ENCODE measurements around the gene SNRNP40.
A peak's percentile ranks its signal among the peaks of the same experiment; 100 is the strongest.

Gene SNRNP40

GRCh38 chr1:31296486-31297276, at the start of gene SNRNP40, which contains the start of gene ZCCHC17:
TSS of gene SNRNP40 (minus strand) at chr1:31296788. CDS start at chr1:31296751, 37 bp downstream.
TSS of gene ZCCHC17 (plus strand) at chr1:31297032. CDS start at chr1:31310099, 13,067 bp downstream.
- TF ChIP-seq SNAI2 (CRISPR knock-in tag; IDR thresholded peaks at IDR 0.05) (0 out of 2 replicates have a peak, but pooled peaks have one; percentile 13), TCF4 (CRISPR knock-in tag; IDR thresholded peaks at IDR 0.05; ENCODE audit: borderline replicate concordance) (no peak), TOX (CRISPR knock-in tag; IDR thresholded peaks at IDR 0.05; ENCODE audit: borderline replicate concordance) (no peak), ZNF70 (CRISPR knock-in tag; IDR thresholded peaks at IDR 0.05) (no peak)
- ATAC-seq: peak; percentile 98

- TF ChIP-seq PATZ1 (CRISPR knock-in tag; IDR thresholded peaks at IDR 0.05; ENCODE audit: borderline replicate concordance) (no peak), TOX (CRISPR knock-in tag; IDR thresholded peaks at IDR 0.05; ENCODE audit: borderline replicate concordance) (no peak), ZC3H10 (CRISPR knock-in tag; IDR thresholded peaks at IDR 0.05) (no peak), ISL1 (CRISPR knock-in tag; IDR thresholded peaks at IDR 0.05) (no peak), TCF4 (CRISPR knock-in tag; IDR thresholded peaks at IDR 0.05; ENCODE audit: borderline replicate concordance) (no peak), ZNF70 (CRISPR knock-in tag; IDR thresholded peaks at IDR 0.05) (no peak), SNAI2 (CRISPR knock-in tag; IDR thresholded peaks at IDR 0.05) (no peak), ZFP30 (CRISPR knock-in tag; IDR thresholded peaks at IDR 0.05) (no peak), ZNF565 (CRISPR knock-in tag; conservative IDR thresholded peaks at IDR 0.05; ENCODE audit: low read depth) (no peak), OSR1 (CRISPR knock-in tag; IDR thresholded peaks at IDR 0.05) (no peak), CSRNP3 (CRISPR knock-in tag; IDR thresholded peaks at IDR 0.05) (no peak), PPARA (CRISPR knock-in tag; IDR thresholded peaks at IDR 0.05; ENCODE audit: borderline replicate concordance) (no peak), CSDC2 (CRISPR knock-in tag; IDR thresholded peaks at IDR 0.05) (no peak), ZNF8 (CRISPR knock-in tag; IDR thresholded peaks at IDR 0.05) (no peak)
- TF ChIP-seq, protein P1, sequence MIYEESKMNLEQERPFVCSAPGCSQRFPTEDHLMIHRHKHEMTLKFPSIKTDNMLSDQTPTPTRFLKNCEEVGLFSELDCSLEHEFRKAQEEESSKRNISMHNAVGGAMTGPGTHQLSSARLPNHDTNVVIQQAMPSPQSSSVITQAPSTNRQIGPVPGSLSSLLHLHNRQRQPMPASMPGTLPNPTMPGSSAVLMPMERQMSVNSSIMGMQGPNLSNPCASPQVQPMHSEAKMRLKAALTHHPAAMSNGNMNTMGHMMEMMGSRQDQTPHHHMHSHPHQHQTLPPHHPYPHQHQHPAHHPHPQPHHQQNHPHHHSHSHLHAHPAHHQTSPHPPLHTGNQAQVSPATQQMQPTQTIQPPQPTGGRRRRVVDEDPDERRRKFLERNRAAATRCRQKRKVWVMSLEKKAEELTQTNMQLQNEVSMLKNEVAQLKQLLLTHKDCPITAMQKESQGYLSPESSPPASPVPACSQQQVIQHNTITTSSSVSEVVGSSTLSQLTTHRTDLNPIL (CRISPR knock-in tag; IDR thresholded peaks at IDR 0.05; ENCODE audit: low read depth): no peak
- TF ChIP-seq, protein P2, sequence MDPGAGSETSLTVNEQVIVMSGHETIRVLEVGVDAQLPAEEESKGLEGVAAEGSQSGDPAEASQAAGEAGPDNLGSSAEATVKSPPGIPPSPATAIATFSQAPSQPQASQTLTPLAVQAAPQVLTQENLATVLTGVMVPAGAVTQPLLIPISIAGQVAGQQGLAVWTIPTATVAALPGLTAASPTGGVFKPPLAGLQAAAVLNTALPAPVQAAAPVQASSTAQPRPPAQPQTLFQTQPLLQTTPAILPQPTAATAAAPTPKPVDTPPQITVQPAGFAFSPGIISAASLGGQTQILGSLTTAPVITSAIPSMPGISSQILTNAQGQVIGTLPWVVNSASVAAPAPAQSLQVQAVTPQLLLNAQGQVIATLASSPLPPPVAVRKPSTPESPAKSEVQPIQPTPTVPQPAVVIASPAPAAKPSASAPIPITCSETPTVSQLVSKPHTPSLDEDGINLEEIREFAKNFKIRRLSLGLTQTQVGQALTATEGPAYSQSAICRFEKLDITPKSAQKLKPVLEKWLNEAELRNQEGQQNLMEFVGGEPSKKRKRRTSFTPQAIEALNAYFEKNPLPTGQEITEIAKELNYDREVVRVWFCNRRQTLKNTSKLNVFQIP (CRISPR knock-in tag; IDR thresholded peaks at IDR 0.05; ENCODE audit: borderline replicate concordance, low read depth): no peak
- ATAC-seq: no peak
Measured at GRCh38 chr1:31345635-31346034, 49.0 kb upstream of the SNRNP40 start.

GRCh38 chr1:31344503-31344902, 47.9 kb upstream of the SNRNP40 start:
- ATAC-seq: no peak
- TF ChIP-seq, protein P3, sequence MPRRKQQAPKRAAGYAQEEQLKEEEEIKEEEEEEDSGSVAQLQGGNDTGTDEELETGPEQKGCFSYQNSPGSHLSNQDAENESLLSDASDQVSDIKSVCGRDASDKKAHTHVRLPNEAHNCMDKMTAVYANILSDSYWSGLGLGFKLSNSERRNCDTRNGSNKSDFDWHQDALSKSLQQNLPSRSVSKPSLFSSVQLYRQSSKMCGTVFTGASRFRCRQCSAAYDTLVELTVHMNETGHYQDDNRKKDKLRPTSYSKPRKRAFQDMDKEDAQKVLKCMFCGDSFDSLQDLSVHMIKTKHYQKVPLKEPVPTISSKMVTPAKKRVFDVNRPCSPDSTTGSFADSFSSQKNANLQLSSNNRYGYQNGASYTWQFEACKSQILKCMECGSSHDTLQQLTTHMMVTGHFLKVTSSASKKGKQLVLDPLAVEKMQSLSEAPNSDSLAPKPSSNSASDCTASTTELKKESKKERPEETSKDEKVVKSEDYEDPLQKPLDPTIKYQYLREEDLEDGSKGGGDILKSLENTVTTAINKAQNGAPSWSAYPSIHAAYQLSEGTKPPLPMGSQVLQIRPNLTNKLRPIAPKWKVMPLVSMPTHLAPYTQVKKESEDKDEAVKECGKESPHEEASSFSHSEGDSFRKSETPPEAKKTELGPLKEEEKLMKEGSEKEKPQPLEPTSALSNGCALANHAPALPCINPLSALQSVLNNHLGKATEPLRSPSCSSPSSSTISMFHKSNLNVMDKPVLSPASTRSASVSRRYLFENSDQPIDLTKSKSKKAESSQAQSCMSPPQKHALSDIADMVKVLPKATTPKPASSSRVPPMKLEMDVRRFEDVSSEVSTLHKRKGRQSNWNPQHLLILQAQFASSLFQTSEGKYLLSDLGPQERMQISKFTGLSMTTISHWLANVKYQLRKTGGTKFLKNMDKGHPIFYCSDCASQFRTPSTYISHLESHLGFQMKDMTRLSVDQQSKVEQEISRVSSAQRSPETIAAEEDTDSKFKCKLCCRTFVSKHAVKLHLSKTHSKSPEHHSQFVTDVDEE (CRISPR knock-in tag; IDR thresholded peaks at IDR 0.05): no peak
- TF ChIP-seq ZNF565 (CRISPR knock-in tag; conservative IDR thresholded peaks at IDR 0.05; ENCODE audit: low read depth) (no peak), RARB (CRISPR knock-in tag; IDR thresholded peaks at IDR 0.05) (no peak), CSDC2 (CRISPR knock-in tag; IDR thresholded peaks at IDR 0.05) (no peak), ZNF8 (CRISPR knock-in tag; IDR thresholded peaks at IDR 0.05) (no peak), TOX (CRISPR knock-in tag; IDR thresholded peaks at IDR 0.05; ENCODE audit: borderline replicate concordance) (no peak), ESRRG (CRISPR knock-in tag; IDR thresholded peaks at IDR 0.05) (no peak), ZNF70 (CRISPR knock-in tag; IDR thresholded peaks at IDR 0.05) (no peak), GLIS3 (CRISPR knock-in tag; IDR thresholded peaks at IDR 0.05) (no peak), SNAI2 (CRISPR knock-in tag; IDR thresholded peaks at IDR 0.05) (no peak), ARNTL (CRISPR knock-in tag; IDR thresholded peaks at IDR 0.05; ENCODE audit: borderline replicate concordance, low read depth) (no peak)
- TF ChIP-seq, protein P2 (CRISPR knock-in tag; IDR thresholded peaks at IDR 0.05; ENCODE audit: borderline replicate concordance, low read depth): no peak
- TF ChIP-seq, protein P1 (CRISPR knock-in tag; IDR thresholded peaks at IDR 0.05; ENCODE audit: low read depth): no peak

Measured in SK-N-SH treated with all-trans-retinoic acid at 6 μM for 48 hours (cell line).